ENCODE measurements around the gene DOCK4. TPM values are rescaled to one million over a fixed set of nuclear protein-coding genes. Genes with fewer than 3 reads are reported as not detected.

The DOCK4 gene
- polyA plus RNA-seq, 1 donor (not counting 4 experiments of a cell fraction or from before 2014, with no cell fraction given), result 13.9 TPM

GRCh38 chr7:111718886-111719285 is 487.3 kb downstream of the DOCK4 start:
- Histone ChIP-seq H3K36me3 (ENCODE audit: control insufficient read depth in 2 of 2, extremely low read depth in 1 of 2, insufficient read depth in 2 of 2, low read length in 2 of 2) (no peaks in the 10 kb centered on the region), H3K4me2 (ENCODE audit: control insufficient read depth, extremely low read depth, insufficient read depth, low read depth, low read length) (no peak overlapping the region), H3K4me3 (ENCODE audit: control insufficient read depth in 2 of 3, extremely low read depth in 1 of 3, insufficient read depth in 2 of 3, low read depth in 1 of 3, low read length in 3 of 3) (no peak overlapping the region), H3K79me2 (ENCODE audit: control insufficient read depth, insufficient read depth, low read length) (no peaks in the 10 kb centered on the region), H4K20me1 (ENCODE audit: control insufficient read depth, extremely low read depth, insufficient read depth, low read length) (no peaks in the 10 kb centered on the region), H3K27ac (ENCODE audit: control insufficient read depth, insufficient read depth, low read length) (no peak overlapping the region), H3K9ac (ENCODE audit: control insufficient read depth, extremely low read depth, insufficient read depth, low read length) (no peak overlapping the region), H3K27me3 (ENCODE audit: control insufficient read depth, extremely low read depth, insufficient read depth, low read length) (no peaks in the 10 kb centered on the region), H2AFZ (ENCODE audit: control insufficient read depth, low read length) (no peak overlapping the region), H3K4me1 (ENCODE audit: control insufficient read depth, extremely low read depth, insufficient read depth, low read length) (no peaks in the 10 kb centered on the region), H3K9me3 (ENCODE audit: control insufficient read depth, low read depth, low read length) (no peaks in the 10 kb centered on the region), H3K9me1 (ENCODE audit: control insufficient read depth, extremely low read depth, insufficient read depth, low read length) (no peaks in the 10 kb centered on the region)
- peak; percentile 57 for FAIRE-seq
- DNase-seq (ENCODE audit: low read depth, low spot score), result peak; percentile 15
- dilution Hi-C loops (cut with MboI; ENCODE audit: extremely low pct_ligation_motif_present, low sequenced_read_pairs), result no loop called here
- TF ChIP-seq, protein P1, sequence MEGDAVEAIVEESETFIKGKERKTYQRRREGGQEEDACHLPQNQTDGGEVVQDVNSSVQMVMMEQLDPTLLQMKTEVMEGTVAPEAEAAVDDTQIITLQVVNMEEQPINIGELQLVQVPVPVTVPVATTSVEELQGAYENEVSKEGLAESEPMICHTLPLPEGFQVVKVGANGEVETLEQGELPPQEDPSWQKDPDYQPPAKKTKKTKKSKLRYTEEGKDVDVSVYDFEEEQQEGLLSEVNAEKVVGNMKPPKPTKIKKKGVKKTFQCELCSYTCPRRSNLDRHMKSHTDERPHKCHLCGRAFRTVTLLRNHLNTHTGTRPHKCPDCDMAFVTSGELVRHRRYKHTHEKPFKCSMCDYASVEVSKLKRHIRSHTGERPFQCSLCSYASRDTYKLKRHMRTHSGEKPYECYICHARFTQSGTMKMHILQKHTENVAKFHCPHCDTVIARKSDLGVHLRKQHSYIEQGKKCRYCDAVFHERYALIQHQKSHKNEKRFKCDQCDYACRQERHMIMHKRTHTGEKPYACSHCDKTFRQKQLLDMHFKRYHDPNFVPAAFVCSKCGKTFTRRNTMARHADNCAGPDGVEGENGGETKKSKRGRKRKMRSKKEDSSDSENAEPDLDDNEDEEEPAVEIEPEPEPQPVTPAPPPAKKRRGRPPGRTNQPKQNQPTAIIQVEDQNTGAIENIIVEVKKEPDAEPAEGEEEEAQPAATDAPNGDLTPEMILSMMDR (optimal IDR thresholded peaks at IDR 0.05 in 1 of 3, IDR thresholded peaks at IDR 0.05 in 1 of 3, conservative IDR thresholded peaks at IDR 0.05 in 1 of 3; ENCODE audit: extremely low read depth in 1 of 3, insufficient read depth in 2 of 3, low read length in 3 of 3), result no peak
- no peak for TF ChIP-seq EZH2 (IDR thresholded peaks at IDR 0.05; ENCODE audit: low read length)

GRCh38 chr7:111711426-111712065 is 494.7 kb downstream of the DOCK4 start:
- DNase-seq (ENCODE audit: low read depth, low spot score) (no peak), FAIRE-seq (no peak)
- no peaks in the 10 kb centered on the region for H3K27me3 ChIP-seq (ENCODE audit: control insufficient read depth, extremely low read depth, insufficient read depth, low read length)

More at GRCh38 chr7:111711426-111712065, 494.7 kb downstream of the DOCK4 start:
- H3K27ac ChIP-seq (ENCODE audit: control insufficient read depth, insufficient read depth, low read length), result no peak overlapping the region
- no peaks in the 10 kb centered on the region for H3K4me1 ChIP-seq (ENCODE audit: control insufficient read depth, extremely low read depth, insufficient read depth, low read length)
- dilution Hi-C loops (cut with MboI; ENCODE audit: extremely low pct_ligation_motif_present, low sequenced_read_pairs), result no loop called here
- H3K9ac ChIP-seq (ENCODE audit: control insufficient read depth, extremely low read depth, insufficient read depth, low read length), result no peak overlapping the region
- H2AFZ ChIP-seq (ENCODE audit: control insufficient read depth, low read length), result no peak overlapping the region
- TF ChIP-seq EZH2 (IDR thresholded peaks at IDR 0.05; ENCODE audit: low read length), result no peak
- TF ChIP-seq, protein P1 (optimal IDR thresholded peaks at IDR 0.05 in 1 of 3, IDR thresholded peaks at IDR 0.05 in 1 of 3, conservative IDR thresholded peaks at IDR 0.05 in 1 of 3; ENCODE audit: extremely low read depth in 1 of 3, insufficient read depth in 2 of 3, low read length in 3 of 3), result no peak
- no peaks in the 10 kb centered on the region for H3K9me3 ChIP-seq (ENCODE audit: control insufficient read depth, low read depth, low read length)
- H3K4me3 ChIP-seq (ENCODE audit: control insufficient read depth in 2 of 3, extremely low read depth in 1 of 3, insufficient read depth in 2 of 3, low read depth in 1 of 3, low read length in 3 of 3), result no peak overlapping the region
- H3K79me2 ChIP-seq (ENCODE audit: control insufficient read depth, insufficient read depth, low read length), result no peaks in the 10 kb centered on the region
- H4K20me1 ChIP-seq (ENCODE audit: control insufficient read depth, extremely low read depth, insufficient read depth, low read length), result no peaks in the 10 kb centered on the region
- H3K36me3 ChIP-seq (ENCODE audit: control insufficient read depth in 2 of 2, extremely low read depth in 1 of 2, insufficient read depth in 2 of 2, low read length in 2 of 2), result no peaks in the 10 kb centered on the region
- H3K4me2 ChIP-seq (ENCODE audit: control insufficient read depth, extremely low read depth, insufficient read depth, low read depth, low read length), result no peak overlapping the region
- H3K9me1 ChIP-seq (ENCODE audit: control insufficient read depth, extremely low read depth, insufficient read depth, low read length), result no peaks in the 10 kb centered on the region
